Endodermal cell (in vitro differentiated cells): Measurements from ENCODE around the gene THOC7. TPM values are rescaled to one million over a fixed set of nuclear protein-coding genes. Genes with fewer than 3 reads are reported as not detected.

ENCODE experiments used
- DNase-seq: peaks from one replicate; pipeline ENCODE4 v3.0.0-alpha.2; 2017
- H3K27ac ChIP-seq: 2 replicates; pipeline ENCODE4 v1.5.1; 2013; ENCODE audit warnings: mild to moderate bottlenecking, low read depth, low read length, moderate library complexity
- H3K27me3 ChIP-seq: 2 replicates; pipeline ENCODE4 v1.6.1; 2013; ENCODE audit warnings: mild to moderate bottlenecking, low read length, moderate library complexity; ENCODE audit not compliant: insufficient read depth, control insufficient read depth, poor library complexity, severe bottlenecking
- H3K36me3 ChIP-seq: 2 replicates; pipeline ENCODE4 v1.7.0; 2013; ENCODE audit warnings: mild to moderate bottlenecking, low read length, moderate library complexity; ENCODE audit not compliant: control insufficient read depth, insufficient read depth
- H3K4me1 ChIP-seq: one replicate; pipeline ENCODE4 v1.7.0; 2013; ENCODE audit warnings: low read length; ENCODE audit not compliant: control insufficient read depth, insufficient read depth
- H3K4me3 ChIP-seq: 2 replicates; pipeline ENCODE4 v1.5.1; 2013; ENCODE audit warnings: mild to moderate bottlenecking, low read length, moderate library complexity
- H3K9ac ChIP-seq: 2 replicates; pipeline ENCODE4 v1.6.1; 2013; ENCODE audit warnings: mild to moderate bottlenecking, low read length, moderate library complexity; ENCODE audit not compliant: poor library complexity, severe bottlenecking; ENCODE audit errors: extremely low read depth
- H3K9me3 ChIP-seq: 2 replicates; pipeline ENCODE4 v1.6.1; 2013; ENCODE audit warnings: mild to moderate bottlenecking, low read length, moderate library complexity; ENCODE audit not compliant: control insufficient read depth
- H3K27ac Mint-ChIP-seq: 2 replicates; pipeline ENCODE4 v1.8.0; 2020; ENCODE audit warnings: mixed read lengths
- H3K27me3 Mint-ChIP-seq: 2 replicates; pipeline ENCODE4 v1.8.0; 2021; ENCODE audit warnings: mild to moderate bottlenecking, mixed read lengths; ENCODE audit not compliant: insufficient read depth
- H3K36me3 Mint-ChIP-seq: 2 replicates; pipeline ENCODE4 v1.8.0; 2020; ENCODE audit warnings: low read depth, mixed read lengths
- H3K4me1 Mint-ChIP-seq: 2 replicates; pipeline ENCODE4 v1.8.0; 2020; ENCODE audit warnings: mixed read lengths
- H3K4me3 Mint-ChIP-seq: 2 replicates; pipeline ENCODE4 v1.8.0; 2020; ENCODE audit warnings: mild to moderate bottlenecking, moderate library complexity, mixed read lengths
- H3K9me3 Mint-ChIP-seq: 2 replicates; pipeline ENCODE4 v1.8.0; 2020; ENCODE audit warnings: mild to moderate bottlenecking, mixed read lengths
- WGBS, 2 experiments: methylation state at CpG; one replicate each; pipeline versions ENCODE4 v1.1.5 to v1.1.7; 2013; ENCODE audit warnings: missing lambda C conversion rate in 2 of 2, mixed read lengths in 1 of 2; ENCODE audit not compliant: insufficient coverage in 1 of 2, insufficient read length in 1 of 2; 5-methylcytosine and 5-hydroxymethylcytosine counted together
- total RNA-seq, 2 donors: library from RNA; stranded (reverse); fragmentation: NEBNext Ultra II Directional in 1 of 2; extraction: Animal tissue kit (Norgen Biotek cat#: 25700) in 1 of 2; gene quantifications; 2 replicates in 1 of 2; 3 replicates in 1 of 2; pipeline ENCODE4 v1.2.1, GENCODE V29; 2021
- TF ChIP-seq, protein P1 (sequence below): fragments of 200-600 bp; sonication (generic); conservative IDR thresholded peaks from 2 replicates; pipeline ENCODE4 v1.5.0; 2021; ENCODE audit warnings: antibody characterized with exemption, mild to moderate bottlenecking

Gene THOC7
- total RNA-seq, 2 donors from 2014 or later = 91.8 to 103 TPM

DNA sequence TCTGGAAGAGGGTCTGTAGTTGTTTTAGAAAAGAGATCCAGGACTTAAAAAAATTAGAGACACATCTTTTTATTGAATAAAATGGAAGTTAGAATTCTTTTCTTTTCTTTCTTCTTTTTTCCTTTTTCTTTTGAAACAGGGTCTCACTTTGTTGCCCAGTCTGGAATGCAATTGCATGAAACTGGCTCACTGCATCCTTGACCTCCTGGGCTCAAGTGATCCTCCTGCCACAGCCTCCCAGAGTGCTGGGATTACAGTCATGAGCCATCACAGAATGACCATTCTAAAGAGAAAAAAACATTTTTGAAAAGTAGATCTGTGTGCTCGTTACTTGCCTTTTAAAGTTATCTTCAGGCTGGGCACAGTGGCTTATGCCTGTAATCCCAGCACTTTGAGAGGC, 3.6 kb upstream of the THOC7 start:
- Histone ChIP-seq H3K36me3 (peaks cover 14% of the 10 kb centered on the region), H3K4me3 (no peak overlapping the region), H3K4me1 (peaks cover 8% of the 10 kb centered on the region), H3K27ac (no peak overlapping the region), H3K9ac (no peak overlapping the region), H3K27me3 (no peaks in the 10 kb centered on the region), H3K9me3 (no peaks in the 10 kb centered on the region)
- TF ChIP-seq, protein P1, sequence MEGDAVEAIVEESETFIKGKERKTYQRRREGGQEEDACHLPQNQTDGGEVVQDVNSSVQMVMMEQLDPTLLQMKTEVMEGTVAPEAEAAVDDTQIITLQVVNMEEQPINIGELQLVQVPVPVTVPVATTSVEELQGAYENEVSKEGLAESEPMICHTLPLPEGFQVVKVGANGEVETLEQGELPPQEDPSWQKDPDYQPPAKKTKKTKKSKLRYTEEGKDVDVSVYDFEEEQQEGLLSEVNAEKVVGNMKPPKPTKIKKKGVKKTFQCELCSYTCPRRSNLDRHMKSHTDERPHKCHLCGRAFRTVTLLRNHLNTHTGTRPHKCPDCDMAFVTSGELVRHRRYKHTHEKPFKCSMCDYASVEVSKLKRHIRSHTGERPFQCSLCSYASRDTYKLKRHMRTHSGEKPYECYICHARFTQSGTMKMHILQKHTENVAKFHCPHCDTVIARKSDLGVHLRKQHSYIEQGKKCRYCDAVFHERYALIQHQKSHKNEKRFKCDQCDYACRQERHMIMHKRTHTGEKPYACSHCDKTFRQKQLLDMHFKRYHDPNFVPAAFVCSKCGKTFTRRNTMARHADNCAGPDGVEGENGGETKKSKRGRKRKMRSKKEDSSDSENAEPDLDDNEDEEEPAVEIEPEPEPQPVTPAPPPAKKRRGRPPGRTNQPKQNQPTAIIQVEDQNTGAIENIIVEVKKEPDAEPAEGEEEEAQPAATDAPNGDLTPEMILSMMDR = no peak
- Mint-ChIP-seq H3K4me1 (peaks cover 30% of the 10 kb centered on the region), H3K9me3 (no peaks in the 10 kb centered on the region), H3K36me3 (peaks cover 23% of the 10 kb centered on the region), H3K27ac (peak overlapping the region; percentile 16), H3K4me3 (no peak overlapping the region), H3K27me3 (no peaks in the 10 kb centered on the region)
- no peak for DNase-seq
- WGBS, 2 experiments = 93 to 100% methylated on average over 1 of the region's 1 CpG

DNA sequence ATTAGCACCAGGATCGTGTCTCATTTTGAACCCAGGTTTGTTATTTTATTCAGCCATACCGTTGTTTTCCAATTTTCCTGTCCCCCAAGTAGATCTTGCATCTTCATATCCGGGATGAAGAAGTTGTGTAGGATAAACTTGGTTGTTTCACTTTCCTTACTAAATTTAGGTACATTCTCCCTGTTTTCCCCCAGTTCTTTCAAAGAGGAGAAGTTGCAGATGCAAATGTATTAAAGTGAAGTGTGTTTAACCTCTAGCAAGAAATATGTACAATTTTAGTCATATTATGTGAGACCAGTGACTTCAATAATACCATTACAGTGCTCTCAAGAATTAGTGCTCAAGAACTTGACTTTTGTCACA, 1.3 kb upstream of the THOC7 start:
- peak overlapping the region; percentile 82 for H3K27ac Mint-ChIP-seq
- no peaks in the 10 kb centered on the region for H3K9me3 ChIP-seq
- H3K4me3 ChIP-seq = peak overlapping the region; percentile 90
- peak overlapping the region; percentile 81 for H3K9ac ChIP-seq
- H3K27ac ChIP-seq = no peak overlapping the region
- peaks cover 17% of the 10 kb centered on the region for H3K36me3 ChIP-seq
- DNase-seq = no peak
- H3K27me3 ChIP-seq = no peaks in the 10 kb centered on the region
- peaks cover 23% of the 10 kb centered on the region for H3K36me3 Mint-ChIP-seq
- H3K4me1 ChIP-seq = peaks cover 4% of the 10 kb centered on the region
- H3K4me1 Mint-ChIP-seq = peaks cover 34% of the 10 kb centered on the region
- 31 to 57% methylated on average over 1 to 3 of the region's 3 CpGs for WGBS, 2 experiments
- H3K9me3 Mint-ChIP-seq = no peaks in the 10 kb centered on the region
- peak overlapping the region; percentile 92 for H3K4me3 Mint-ChIP-seq
- no peaks in the 10 kb centered on the region for H3K27me3 Mint-ChIP-seq
- TF ChIP-seq, protein P1 = no peak

DNA sequence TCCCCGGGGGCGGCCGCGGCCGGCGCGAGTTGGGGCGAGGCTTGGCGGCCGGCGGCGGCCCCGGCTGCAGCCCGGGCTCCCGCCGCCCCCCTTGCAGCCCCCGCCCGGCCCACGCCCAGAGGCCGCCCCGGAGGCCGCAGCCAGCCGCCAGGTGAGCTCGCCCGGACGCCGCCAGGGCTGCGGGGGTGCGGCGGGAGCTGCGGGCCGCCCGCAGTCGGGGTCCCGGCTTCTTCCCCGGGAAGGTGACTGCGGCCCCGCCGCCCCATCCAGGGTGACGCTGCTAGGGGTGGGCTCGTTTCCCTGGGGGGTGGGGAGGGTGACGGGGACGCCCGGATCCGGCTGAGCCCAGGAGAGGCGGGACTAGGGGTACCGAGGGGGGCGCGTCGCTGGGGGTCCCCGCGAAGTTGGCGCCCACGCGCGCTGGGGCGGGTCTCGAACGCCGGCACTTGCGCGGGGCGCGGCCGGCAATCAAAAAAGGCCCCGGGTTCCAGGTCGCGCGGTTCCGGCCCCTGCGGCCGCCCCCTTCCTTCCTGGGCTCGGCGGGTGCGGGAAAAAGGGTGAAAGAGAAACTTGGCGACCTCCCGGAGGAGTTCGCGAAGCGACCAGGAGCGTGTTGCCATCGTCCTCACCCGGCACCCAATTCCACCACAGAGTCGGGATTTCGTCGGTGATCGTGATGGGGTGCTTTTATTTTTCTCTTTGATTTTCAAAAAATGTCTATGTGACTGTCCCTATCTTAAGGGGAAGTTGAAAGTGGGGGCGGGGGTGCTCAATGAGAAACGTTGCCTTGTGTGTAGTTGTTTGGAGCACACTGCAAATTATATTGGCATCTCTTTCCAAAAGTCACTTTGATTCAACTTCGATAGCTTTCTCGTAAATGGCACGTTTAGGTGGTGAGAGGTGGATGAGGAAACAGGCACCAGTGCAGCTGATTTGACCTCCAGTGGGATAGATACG, 681 bp upstream of the THOC7 start:
- H3K9me3 Mint-ChIP-seq = no peaks in the 10 kb centered on the region
- H3K4me3 ChIP-seq = peak overlapping the region; percentile 90
- no peak overlapping the region for H3K27ac ChIP-seq
- H3K9me3 ChIP-seq = no peaks in the 10 kb centered on the region
- peaks cover 23% of the 10 kb centered on the region for H3K36me3 Mint-ChIP-seq
- H3K27me3 ChIP-seq = no peaks in the 10 kb centered on the region
- H3K27me3 Mint-ChIP-seq = no peaks in the 10 kb centered on the region
- peaks cover 4% of the 10 kb centered on the region for H3K4me1 ChIP-seq
- H3K4me1 Mint-ChIP-seq = peaks cover 38% of the 10 kb centered on the region
- H3K36me3 ChIP-seq = peaks cover 19% of the 10 kb centered on the region
- peak overlapping the region; percentile 82 for H3K27ac Mint-ChIP-seq
- peak overlapping the region; percentile 92 for H3K4me3 Mint-ChIP-seq
- TF ChIP-seq, protein P1 = no peak
- peak overlapping the region; percentile 81 for H3K9ac ChIP-seq
- 1 to 14% methylated on average over 8 to 93 of the region's 93 CpGs for WGBS, 2 experiments
- DNase-seq = peak; percentile 66
